ENCODE results near the gene C6orf163.

C6orf163 gene

GRCh38 chr6:87351583-87351982 lies 7.0 kb downstream of the C6orf163 start:
- Histone ChIP-seq H3K4me3 (ENCODE audit: low read length in 2 of 2) (no peak overlapping the region), H3K27me3 (ENCODE audit: control insufficient read depth in 1 of 2, insufficient read depth in 2 of 2, low read length in 2 of 2) (no peaks in the 10 kb centered on the region), H3K27ac (ENCODE audit: low read length) (no peak overlapping the region), H3K9ac (ENCODE audit: low read length in 2 of 2) (no peak overlapping the region), H3K9me3 (ENCODE audit: control insufficient read depth in 2 of 2, low read length in 2 of 2) (no peaks in the 10 kb centered on the region), H3K4me1 (ENCODE audit: control insufficient read depth, insufficient read depth, low read length) (no peaks in the 10 kb centered on the region), H3K36me3 (ENCODE audit: control insufficient read depth in 2 of 2, insufficient read depth in 2 of 2, low read length in 2 of 2) (no peaks in the 10 kb centered on the region)

- H3K4me1 ChIP-seq (ENCODE audit: control insufficient read depth, insufficient read depth, low read length), result no peaks in the 10 kb centered on the region
These were observed 11.6 kb downstream of the C6orf163 start for GRCh38 chr6:87356181-87356580.

GRCh38 chr6:87357479-87358196 lies 13.0 kb downstream of the C6orf163 start:
- Histone ChIP-seq H3K4me1 (ENCODE audit: control insufficient read depth, insufficient read depth, low read length) (no peaks in the 10 kb centered on the region), H3K27ac (ENCODE audit: low read length) (no peak overlapping the region), H3K9ac (ENCODE audit: low read length in 2 of 2) (no peak overlapping the region), H3K36me3 (ENCODE audit: control insufficient read depth in 2 of 2, insufficient read depth in 2 of 2, low read length in 2 of 2) (peaks cover 0 to 2% of the 10 kb centered on the region in 2 donors), H3K9me3 (ENCODE audit: control insufficient read depth in 2 of 2, low read length in 2 of 2) (no peaks in the 10 kb centered on the region), H3K27me3 (ENCODE audit: control insufficient read depth in 1 of 2, insufficient read depth in 2 of 2, low read length in 2 of 2) (no peaks in the 10 kb centered on the region), H3K4me3 (ENCODE audit: low read length in 2 of 2) (no peak overlapping the region)

More at GRCh38 chr6:87356181-87356580, 11.6 kb downstream of the C6orf163 start:
- H3K27me3 ChIP-seq (ENCODE audit: control insufficient read depth in 1 of 2, insufficient read depth in 2 of 2, low read length in 2 of 2), result no peaks in the 10 kb centered on the region
- no peaks in the 10 kb centered on the region for H3K36me3 ChIP-seq (ENCODE audit: control insufficient read depth in 2 of 2, insufficient read depth in 2 of 2, low read length in 2 of 2)
- H3K9ac ChIP-seq (ENCODE audit: low read length in 2 of 2), result no peak overlapping the region
- H3K27ac ChIP-seq (ENCODE audit: low read length), result no peak overlapping the region
- H3K4me3 ChIP-seq (ENCODE audit: low read length in 2 of 2), result no peak overlapping the region
- no peaks in the 10 kb centered on the region for H3K9me3 ChIP-seq (ENCODE audit: control insufficient read depth in 2 of 2, low read length in 2 of 2)

GRCh38 chr6:87364602-87365252 lies 20.1 kb downstream of the C6orf163 start:
- H3K27ac ChIP-seq (ENCODE audit: low read length), result no peak overlapping the region
- no peaks in the 10 kb centered on the region for H3K4me1 ChIP-seq (ENCODE audit: control insufficient read depth, insufficient read depth, low read length)
- H3K4me3 ChIP-seq (ENCODE audit: low read length in 2 of 2), result no peak overlapping the region
- H3K9ac ChIP-seq (ENCODE audit: low read length in 2 of 2), result no peak overlapping the region
- peaks cover 0 to 2% of the 10 kb centered on the region in 2 donors for H3K36me3 ChIP-seq (ENCODE audit: control insufficient read depth in 2 of 2, insufficient read depth in 2 of 2, low read length in 2 of 2)
- no peaks in the 10 kb centered on the region for H3K9me3 ChIP-seq (ENCODE audit: control insufficient read depth in 2 of 2, low read length in 2 of 2)
- H3K27me3 ChIP-seq (ENCODE audit: control insufficient read depth in 1 of 2, insufficient read depth in 2 of 2, low read length in 2 of 2), result no peaks in the 10 kb centered on the region

- Histone ChIP-seq H3K4me3 (ENCODE audit: low read length in 2 of 2) (no peak overlapping the region), H3K27ac (ENCODE audit: low read length) (no peak overlapping the region), H3K9me3 (ENCODE audit: control insufficient read depth in 2 of 2, low read length in 2 of 2) (no peaks in the 10 kb centered on the region), H3K9ac (ENCODE audit: low read length in 2 of 2) (no peak overlapping the region), H3K36me3 (ENCODE audit: control insufficient read depth in 2 of 2, insufficient read depth in 2 of 2, low read length in 2 of 2) (peaks cover 0 to 2% of the 10 kb centered on the region in 2 donors), H3K27me3 (ENCODE audit: control insufficient read depth in 1 of 2, insufficient read depth in 2 of 2, low read length in 2 of 2) (no peaks in the 10 kb centered on the region), H3K4me1 (ENCODE audit: control insufficient read depth, insufficient read depth, low read length) (no peaks in the 10 kb centered on the region)
These were observed 21.6 kb downstream of the C6orf163 start for GRCh38 chr6:87366072-87366827.

GRCh38 chr6:87366899-87367298 lies 22.3 kb downstream of the C6orf163 start:
- H3K27me3 ChIP-seq (ENCODE audit: control insufficient read depth in 1 of 2, insufficient read depth in 2 of 2, low read length in 2 of 2), result no peaks in the 10 kb centered on the region
- H3K27ac ChIP-seq (ENCODE audit: low read length), result no peak overlapping the region
- H3K9me3 ChIP-seq (ENCODE audit: control insufficient read depth in 2 of 2, low read length in 2 of 2), result no peaks in the 10 kb centered on the region
- no peaks in the 10 kb centered on the region for H3K4me1 ChIP-seq (ENCODE audit: control insufficient read depth, insufficient read depth, low read length)
- no peak overlapping the region for H3K4me3 ChIP-seq (ENCODE audit: low read length in 2 of 2)
- no peak overlapping the region for H3K9ac ChIP-seq (ENCODE audit: low read length in 2 of 2)
- H3K36me3 ChIP-seq (ENCODE audit: control insufficient read depth in 2 of 2, insufficient read depth in 2 of 2, low read length in 2 of 2), result no peaks in the 10 kb centered on the region

GRCh38 chr6:87373377-87373776 lies 28.8 kb downstream of the C6orf163 start:
- no peaks in the 10 kb centered on the region for H3K4me1 ChIP-seq (ENCODE audit: control insufficient read depth, insufficient read depth, low read length)
- no peaks in the 10 kb centered on the region for H3K9me3 ChIP-seq (ENCODE audit: control insufficient read depth in 2 of 2, low read length in 2 of 2)
- no peak overlapping the region for H3K9ac ChIP-seq (ENCODE audit: low read length in 2 of 2)
- no peaks in the 10 kb centered on the region for H3K36me3 ChIP-seq (ENCODE audit: control insufficient read depth in 2 of 2, insufficient read depth in 2 of 2, low read length in 2 of 2)
- no peak overlapping the region for H3K4me3 ChIP-seq (ENCODE audit: low read length in 2 of 2)
- H3K27ac ChIP-seq (ENCODE audit: low read length), result no peak overlapping the region
- H3K27me3 ChIP-seq (ENCODE audit: control insufficient read depth in 1 of 2, insufficient read depth in 2 of 2, low read length in 2 of 2), result no peaks in the 10 kb centered on the region

GRCh38 chr6:87375315-87375714 lies 30.7 kb downstream of the C6orf163 start:
- Histone ChIP-seq H3K36me3 (ENCODE audit: control insufficient read depth in 2 of 2, insufficient read depth in 2 of 2, low read length in 2 of 2) (no peaks in the 10 kb centered on the region), H3K9ac (ENCODE audit: low read length in 2 of 2) (no peak overlapping the region), H3K27me3 (ENCODE audit: control insufficient read depth in 1 of 2, insufficient read depth in 2 of 2, low read length in 2 of 2) (no peaks in the 10 kb centered on the region), H3K9me3 (ENCODE audit: control insufficient read depth in 2 of 2, low read length in 2 of 2) (no peaks in the 10 kb centered on the region), H3K4me3 (ENCODE audit: low read length in 2 of 2) (no peak overlapping the region), H3K4me1 (ENCODE audit: control insufficient read depth, insufficient read depth, low read length) (no peaks in the 10 kb centered on the region), H3K27ac (ENCODE audit: low read length) (no peak overlapping the region)

GRCh38 chr6:87376643-87377042 lies 32.0 kb downstream of the C6orf163 start:
- H3K4me3 ChIP-seq (ENCODE audit: low read length in 2 of 2), result no peak overlapping the region

GRCh38 chr6:87378947-87379346 lies 34.3 kb downstream of the C6orf163 start:
- no peak overlapping the region for H3K4me3 ChIP-seq (ENCODE audit: low read length in 2 of 2)
- H3K9ac ChIP-seq (ENCODE audit: low read length in 2 of 2), result no peak overlapping the region
- no peaks in the 10 kb centered on the region for H3K9me3 ChIP-seq (ENCODE audit: control insufficient read depth in 2 of 2, low read length in 2 of 2)
- no peaks in the 10 kb centered on the region for H3K27me3 ChIP-seq (ENCODE audit: control insufficient read depth in 1 of 2, insufficient read depth in 2 of 2, low read length in 2 of 2)
- no peaks in the 10 kb centered on the region for H3K4me1 ChIP-seq (ENCODE audit: control insufficient read depth, insufficient read depth, low read length)
- H3K36me3 ChIP-seq (ENCODE audit: control insufficient read depth in 2 of 2, insufficient read depth in 2 of 2, low read length in 2 of 2), result no peaks in the 10 kb centered on the region
- H3K27ac ChIP-seq (ENCODE audit: low read length), result no peak overlapping the region

More at GRCh38 chr6:87376643-87377042, 32.0 kb downstream of the C6orf163 start:
- Histone ChIP-seq H3K9me3 (ENCODE audit: control insufficient read depth in 2 of 2, low read length in 2 of 2) (no peaks in the 10 kb centered on the region), H3K4me1 (ENCODE audit: control insufficient read depth, insufficient read depth, low read length) (no peaks in the 10 kb centered on the region), H3K27me3 (ENCODE audit: control insufficient read depth in 1 of 2, insufficient read depth in 2 of 2, low read length in 2 of 2) (no peaks in the 10 kb centered on the region), H3K27ac (ENCODE audit: low read length) (no peak overlapping the region), H3K9ac (ENCODE audit: low read length in 2 of 2) (no peak overlapping the region), H3K36me3 (ENCODE audit: control insufficient read depth in 2 of 2, insufficient read depth in 2 of 2, low read length in 2 of 2) (no peaks in the 10 kb centered on the region)

Data from stomach smooth muscle (tissue), 2 donors.